Suprapubic skin (tissue), 4 donors: ENCODE results near the gene SEMA5A. TPM values are rescaled to one million over a fixed set of nuclear protein-coding genes. Genes with fewer than 3 reads are reported as not detected.
A peak's percentile ranks its signal among the peaks of the same experiment; 100 is the strongest.

Experiments used
- DNase-seq, 2 donors: peaks; one replicate each; pipeline ENCODE4 v3.0.0-alpha.2; 2019; ENCODE audit warnings: low spot score in 2 of 2
- H3K27ac ChIP-seq: fragments of 200-600 bp; sonication (generic); one replicate; pipeline ENCODE4 v1.5.1; 2019
- H3K27me3 ChIP-seq: fragments of 200-600 bp; sonication (generic); one replicate; pipeline ENCODE4 v1.5.1; 2019
- H3K36me3 ChIP-seq: fragments of 200-600 bp; sonication (generic); one replicate; pipeline ENCODE4 v1.5.1; 2019
- H3K4me1 ChIP-seq: fragments of 200-600 bp; sonication (generic); one replicate; pipeline ENCODE4 v1.5.1; 2019
- H3K4me3 ChIP-seq: fragments of 200-600 bp; sonication (generic); one replicate; pipeline ENCODE4 v1.5.1; 2019; ENCODE audit warnings: mild to moderate bottlenecking
- H3K9me3 ChIP-seq: fragments of 200-600 bp; sonication (generic); one replicate; pipeline ENCODE4 v1.5.1; 2019
- EP300 ChIP-seq: sonication (generic); formaldehyde crosslinking; IDR thresholded peaks from one replicate; pipeline ENCODE4 v1.6.1; 2017; ENCODE audit warnings: antibody characterized with exemption
- POLR2A ChIP-seq, 2 donors: fragments of 450-650 bp; IDR thresholded peaks; one replicate each; pipeline ENCODE4 v1.6.1; 2017; ENCODE audit warnings: antibody characterized with exemption in 2 of 2, mild to moderate bottlenecking in 2 of 2, moderate library complexity in 2 of 2
- POLR2AphosphoS5 ChIP-seq, 3 donors: sonication (generic); formaldehyde crosslinking; IDR thresholded peaks; one replicate each; pipeline ENCODE4 v1.6.1; 2017; ENCODE audit warnings: antibody characterized with exemption in 3 of 3
- WGBS: methylation state at CpG from one replicate; pipeline ENCODE4 v1.1.5; 2018; 5-methylcytosine and 5-hydroxymethylcytosine counted together
- total RNA-seq, 4 donors: library from RNA; depleted of rRNA; stranded (reverse); fragments of >200 nt; gene quantifications; one replicate each; pipeline ENCODE4 v1.1.0, GENCODE V29; 2016
- TF ChIP-seq, protein P1 (sequence below), 2 donors: fragments of 200-600 bp in 1 of 2; fragments of 450-650 bp in 1 of 2; sonication (generic) in 1 of 2; IDR thresholded peaks; one replicate each; pipeline ENCODE4 v1.5.1; 2016 to 2019; ENCODE audit warnings: antibody characterized with exemption in 2 of 2, mild to moderate bottlenecking in 1 of 2, moderate library complexity in 1 of 2

SEMA5A gene
- total RNA-seq, 4 donors from 2014 or later, result 14.5 to 31.7 (median 23.4) TPM

DNA sequence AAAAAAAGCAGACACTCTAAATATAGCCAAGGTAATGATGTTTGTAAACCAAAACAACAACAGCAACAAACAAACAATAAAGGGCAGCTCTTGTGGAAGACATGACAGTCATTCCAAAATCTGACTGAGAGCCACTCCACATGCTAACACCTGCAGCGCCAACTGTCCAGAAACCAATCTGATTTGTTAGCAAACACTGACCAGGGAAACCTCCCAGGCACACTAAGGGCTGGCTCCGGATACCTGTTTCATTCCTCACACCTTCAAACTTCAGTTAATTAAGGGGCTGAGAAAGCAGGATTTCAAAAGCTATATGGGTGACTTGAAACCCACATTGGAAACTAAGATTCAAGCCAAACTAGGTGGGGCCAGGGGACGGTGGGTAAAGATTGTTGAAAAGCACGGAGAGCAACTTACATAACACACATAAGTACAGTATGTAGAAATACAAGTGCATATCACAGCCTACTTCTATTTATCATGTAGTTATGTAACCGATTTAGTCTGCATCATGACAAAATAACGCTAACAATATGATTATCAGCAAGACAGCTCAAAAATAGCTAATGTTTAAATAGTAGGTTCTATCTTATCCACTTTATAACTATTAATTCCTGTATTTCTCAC, 203.6 kb downstream of the SEMA5A start:
- TF ChIP-seq POLR2A (IDR thresholded peaks at IDR 0.05), result no peak
- TF ChIP-seq, protein P1, sequence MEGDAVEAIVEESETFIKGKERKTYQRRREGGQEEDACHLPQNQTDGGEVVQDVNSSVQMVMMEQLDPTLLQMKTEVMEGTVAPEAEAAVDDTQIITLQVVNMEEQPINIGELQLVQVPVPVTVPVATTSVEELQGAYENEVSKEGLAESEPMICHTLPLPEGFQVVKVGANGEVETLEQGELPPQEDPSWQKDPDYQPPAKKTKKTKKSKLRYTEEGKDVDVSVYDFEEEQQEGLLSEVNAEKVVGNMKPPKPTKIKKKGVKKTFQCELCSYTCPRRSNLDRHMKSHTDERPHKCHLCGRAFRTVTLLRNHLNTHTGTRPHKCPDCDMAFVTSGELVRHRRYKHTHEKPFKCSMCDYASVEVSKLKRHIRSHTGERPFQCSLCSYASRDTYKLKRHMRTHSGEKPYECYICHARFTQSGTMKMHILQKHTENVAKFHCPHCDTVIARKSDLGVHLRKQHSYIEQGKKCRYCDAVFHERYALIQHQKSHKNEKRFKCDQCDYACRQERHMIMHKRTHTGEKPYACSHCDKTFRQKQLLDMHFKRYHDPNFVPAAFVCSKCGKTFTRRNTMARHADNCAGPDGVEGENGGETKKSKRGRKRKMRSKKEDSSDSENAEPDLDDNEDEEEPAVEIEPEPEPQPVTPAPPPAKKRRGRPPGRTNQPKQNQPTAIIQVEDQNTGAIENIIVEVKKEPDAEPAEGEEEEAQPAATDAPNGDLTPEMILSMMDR (IDR thresholded peaks at IDR 0.05), result no peak
- TF ChIP-seq POLR2AphosphoS5 (IDR thresholded peaks at IDR 0.05), result no peak
- no peak for TF ChIP-seq EP300
- Histone ChIP-seq H3K27me3 (no peaks in the 10 kb centered on the region), H3K4me3 (no peak overlapping the region), H3K27ac (no peak overlapping the region), H3K36me3 (no peaks in the 10 kb centered on the region), H3K9me3 (no peaks in the 10 kb centered on the region), H3K4me1 (peaks cover 3% of the 10 kb centered on the region)
- no peak for DNase-seq
- WGBS, result 83% methylated on average over 6 of the region's 6 CpGs

DNA sequence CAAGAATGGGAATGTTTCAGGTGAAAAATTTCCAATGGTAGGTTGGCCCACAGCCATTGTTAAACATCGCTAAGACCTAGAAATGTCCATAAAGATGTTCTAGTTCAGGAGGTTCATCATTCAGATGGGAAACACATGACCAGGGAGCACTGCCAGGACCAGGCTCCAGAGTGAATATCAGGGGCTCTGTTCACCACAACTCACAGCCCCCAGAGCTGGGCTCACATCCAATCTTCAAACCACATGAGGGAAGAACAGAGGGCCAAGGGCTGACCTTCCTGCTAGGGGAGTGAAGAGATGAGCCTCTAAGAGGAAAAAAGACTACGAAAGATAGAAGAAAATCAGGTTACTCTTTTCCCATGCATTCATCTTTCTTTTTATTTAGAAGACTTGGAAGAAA, 205.8 kb downstream of the SEMA5A start:
- H3K4me1 ChIP-seq, result peaks cover 3% of the 10 kb centered on the region
- no peaks in the 10 kb centered on the region for H3K27me3 ChIP-seq
- no peak for DNase-seq
- H3K9me3 ChIP-seq, result no peaks in the 10 kb centered on the region
- WGBS, result 71% methylated on average over 2 of the region's 2 CpGs
- no peak overlapping the region for H3K4me3 ChIP-seq
- H3K36me3 ChIP-seq, result no peaks in the 10 kb centered on the region
- TF ChIP-seq, protein P1 (IDR thresholded peaks at IDR 0.05), result no peak
- TF ChIP-seq POLR2AphosphoS5 (IDR thresholded peaks at IDR 0.05) (no peak), EP300 (no peak), POLR2A (IDR thresholded peaks at IDR 0.05) (no peak)
- H3K27ac ChIP-seq, result no peak overlapping the region

DNA sequence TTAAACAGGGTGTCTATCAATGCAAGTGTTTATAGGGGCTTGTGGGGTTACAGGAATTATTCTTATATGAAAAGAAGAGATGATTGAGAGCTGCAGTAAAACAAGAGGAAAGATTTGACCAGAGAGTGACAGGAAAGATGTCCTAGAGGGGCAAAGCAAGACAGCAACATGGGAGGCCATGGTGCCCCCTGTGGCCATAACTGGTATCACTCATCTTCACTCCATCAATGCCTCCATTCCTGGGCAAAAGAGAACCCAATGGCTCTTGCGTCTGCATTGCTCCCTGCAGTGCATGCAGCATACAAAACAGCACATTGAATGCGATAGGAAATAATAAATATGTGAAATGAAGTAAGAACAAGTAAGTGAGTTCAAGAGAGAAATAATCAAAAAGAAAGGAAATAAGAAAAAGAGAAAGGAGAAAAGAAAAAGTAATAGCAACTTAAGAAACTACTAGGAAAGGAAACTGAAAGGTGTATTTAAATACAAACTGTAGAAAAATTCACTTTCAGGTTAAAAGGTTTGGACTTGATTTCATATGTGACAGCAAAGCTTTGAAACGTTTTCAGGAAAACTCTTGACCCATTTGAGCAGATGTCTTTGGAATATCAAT, 206.6 kb downstream of the SEMA5A start:
- Histone ChIP-seq H3K4me3 (no peak overlapping the region), H3K4me1 (peaks cover 3% of the 10 kb centered on the region), H3K9me3 (no peaks in the 10 kb centered on the region), H3K27ac (no peak overlapping the region), H3K27me3 (no peaks in the 10 kb centered on the region), H3K36me3 (no peaks in the 10 kb centered on the region)
- 88% methylated on average over 3 of the region's 3 CpGs for WGBS
- no peak for DNase-seq
- TF ChIP-seq, protein P1 (IDR thresholded peaks at IDR 0.05), result peak in 1 of 2 donors; percentile 9
- no peak for TF ChIP-seq POLR2A (IDR thresholded peaks at IDR 0.05)

DNA sequence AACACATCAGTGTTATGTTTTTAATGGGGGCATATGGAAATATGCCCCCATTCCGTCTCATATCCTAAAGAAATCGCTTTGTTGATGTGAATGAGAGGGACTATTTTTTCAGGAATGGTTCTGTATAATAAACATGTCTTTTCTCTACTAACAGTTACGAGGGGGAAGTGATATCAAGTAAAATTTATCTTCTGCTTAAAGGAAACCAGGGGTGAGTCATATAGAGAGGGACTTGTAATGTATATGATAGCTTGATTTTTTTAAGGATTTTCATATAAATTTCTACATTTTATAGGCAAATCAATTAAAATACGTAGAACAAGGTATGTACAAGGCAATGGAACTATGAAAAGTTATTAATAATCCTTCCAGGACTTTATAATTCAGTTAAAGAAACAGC, 207.1 kb downstream of the SEMA5A start:
- Histone ChIP-seq H3K4me1 (peaks cover 3% of the 10 kb centered on the region), H3K27ac (no peak overlapping the region), H3K4me3 (no peak overlapping the region), H3K9me3 (no peaks in the 10 kb centered on the region), H3K36me3 (no peaks in the 10 kb centered on the region), H3K27me3 (no peaks in the 10 kb centered on the region)
- WGBS, result 92% methylated on average over 4 of the region's 4 CpGs
- DNase-seq, result no peak
- TF ChIP-seq POLR2A (IDR thresholded peaks at IDR 0.05), result no peak
- no peak for TF ChIP-seq EP300
- TF ChIP-seq, protein P1 (IDR thresholded peaks at IDR 0.05), result no peak
- TF ChIP-seq POLR2AphosphoS5 (IDR thresholded peaks at IDR 0.05), result no peak

DNA sequence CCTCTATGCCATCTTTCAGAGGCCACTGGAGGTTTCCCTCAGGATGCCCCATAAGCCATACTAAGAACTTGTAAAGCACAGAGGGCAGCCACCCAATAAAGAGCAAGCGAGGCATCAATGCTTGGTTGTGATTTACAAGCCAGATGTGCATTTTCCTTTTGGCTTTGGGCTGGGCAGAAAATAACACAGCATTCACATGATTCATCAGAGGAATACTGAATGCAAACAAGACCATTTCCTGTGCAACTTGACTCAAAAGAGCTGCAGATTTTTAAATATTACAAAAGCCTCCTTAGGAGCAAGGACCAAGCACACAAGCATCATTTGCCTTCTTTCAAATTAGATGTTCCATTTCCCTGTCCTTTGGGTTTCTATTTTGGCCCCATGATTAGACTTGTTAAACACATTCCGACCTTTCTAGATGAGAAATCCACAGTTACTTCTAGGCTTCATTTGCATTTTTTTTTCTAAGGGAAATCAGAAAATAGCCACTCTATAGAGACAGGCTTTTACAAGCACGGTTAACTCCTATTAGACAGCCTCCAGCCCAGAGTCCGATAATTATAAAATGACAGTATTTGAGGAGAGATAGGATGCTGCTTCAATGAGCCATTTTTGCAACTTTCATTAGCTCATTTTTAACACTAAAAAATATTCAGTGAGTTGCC, 207.8 kb downstream of the SEMA5A start:
- TF ChIP-seq EP300, result no peak
- TF ChIP-seq, protein P1 (IDR thresholded peaks at IDR 0.05), result no peak
- no peak for TF ChIP-seq POLR2A (IDR thresholded peaks at IDR 0.05)
- no peak for TF ChIP-seq POLR2AphosphoS5 (IDR thresholded peaks at IDR 0.05)
- Histone ChIP-seq H3K27ac (no peak overlapping the region), H3K36me3 (no peaks in the 10 kb centered on the region), H3K27me3 (no peaks in the 10 kb centered on the region), H3K9me3 (no peaks in the 10 kb centered on the region), H3K4me1 (no peaks in the 10 kb centered on the region), H3K4me3 (no peak overlapping the region)
- DNase-seq, result no peak
- 54% methylated on average over 4 of the region's 4 CpGs for WGBS
